Effector memory CD4-positive, alpha-beta T cell (primary cell): ENCODE results near the gene CD200R1L.

ENCODE experiments used
- DNase-seq, 3 donors: peaks; one replicate each; pipeline ENCODE4 v3.0.0-alpha.2; 2020
- H3K27ac ChIP-seq: 2 replicates; pipeline ENCODE4 v1.7.0; 2013; ENCODE audit warnings: mild to moderate bottlenecking, low read length, moderate library complexity; ENCODE audit not compliant: insufficient read depth, poor library complexity, severe bottlenecking
- H3K27me3 ChIP-seq: replicated peaks from 2 replicates; pipeline ENCODE4 v1.7.0; 2013; ENCODE audit warnings: mild to moderate bottlenecking, low read length; ENCODE audit not compliant: insufficient read depth, control insufficient read depth, poor library complexity, severe bottlenecking
- H3K36me3 ChIP-seq: 2 replicates; pipeline ENCODE4 v1.7.0; 2013; ENCODE audit warnings: mild to moderate bottlenecking, low read length, moderate library complexity; ENCODE audit not compliant: control insufficient read depth, insufficient read depth
- H3K4me1 ChIP-seq: 2 replicates; pipeline ENCODE4 v1.7.0; 2013; ENCODE audit warnings: low read length, mild to moderate bottlenecking; ENCODE audit not compliant: control insufficient read depth, insufficient read depth, poor library complexity, severe bottlenecking
- H3K4me3 ChIP-seq: 2 replicates; pipeline ENCODE4 v1.7.0; 2013; ENCODE audit warnings: low read length, low read depth, mild to moderate bottlenecking; ENCODE audit not compliant: insufficient read depth, poor library complexity, severe bottlenecking
- H3K9me3 ChIP-seq: 2 replicates; pipeline ENCODE4 v1.7.0; 2013; ENCODE audit warnings: mild to moderate bottlenecking, low read length, moderate library complexity; ENCODE audit not compliant: control insufficient read depth

Gene CD200R1L

GRCh38 chr3:112811131-112811884 lies 35.4 kb downstream of the CD200R1L start:
- Histone ChIP-seq H3K4me3 (no peak overlapping the region), H3K36me3 (no peaks in the 10 kb centered on the region), H3K4me1 (peaks cover 5% of the 10 kb centered on the region), H3K27ac (no peak overlapping the region), H3K27me3 (no peaks in the 10 kb centered on the region), H3K9me3 (no peaks in the 10 kb centered on the region)
- DNase-seq = no peak

GRCh38 chr3:112810561-112810960 lies 36.1 kb downstream of the CD200R1L start:
- H3K27me3 ChIP-seq = no peaks in the 10 kb centered on the region
- peaks cover 5% of the 10 kb centered on the region for H3K4me1 ChIP-seq
- no peak for DNase-seq
- H3K9me3 ChIP-seq = no peaks in the 10 kb centered on the region
- H3K36me3 ChIP-seq = no peaks in the 10 kb centered on the region
- H3K27ac ChIP-seq = no peak overlapping the region
- no peak overlapping the region for H3K4me3 ChIP-seq

GRCh38 chr3:112808136-112808535 lies 38.5 kb downstream of the CD200R1L start:
- DNase-seq = no peak
- no peak overlapping the region for H3K4me3 ChIP-seq
- no peaks in the 10 kb centered on the region for H3K9me3 ChIP-seq
- H3K4me1 ChIP-seq = peaks cover 6% of the 10 kb centered on the region
- no peaks in the 10 kb centered on the region for H3K36me3 ChIP-seq
- H3K27me3 ChIP-seq = no peaks in the 10 kb centered on the region
- no peak overlapping the region for H3K27ac ChIP-seq

- Histone ChIP-seq H3K9me3 (no peaks in the 10 kb centered on the region), H3K27ac (no peak overlapping the region), H3K4me3 (no peak overlapping the region), H3K4me1 (peaks cover 10% of the 10 kb centered on the region), H3K36me3 (no peaks in the 10 kb centered on the region), H3K27me3 (no peaks in the 10 kb centered on the region)
- no peak for DNase-seq
These were observed 39.0 kb downstream of the CD200R1L start for GRCh38 chr3:112807685-112808084.

GRCh38 chr3:112806903-112807302 lies 39.8 kb downstream of the CD200R1L start:
- DNase-seq = no peak
- Histone ChIP-seq H3K4me1 (peaks cover 14% of the 10 kb centered on the region), H3K27me3 (no peaks in the 10 kb centered on the region), H3K36me3 (no peaks in the 10 kb centered on the region), H3K9me3 (no peaks in the 10 kb centered on the region), H3K4me3 (no peak overlapping the region), H3K27ac (no peak overlapping the region)

- no peaks in the 10 kb centered on the region for H3K9me3 ChIP-seq
- no peaks in the 10 kb centered on the region for H3K27me3 ChIP-seq
- DNase-seq = no peak
- no peak overlapping the region for H3K4me3 ChIP-seq
- no peaks in the 10 kb centered on the region for H3K36me3 ChIP-seq
- peaks cover 14% of the 10 kb centered on the region for H3K4me1 ChIP-seq
- no peak overlapping the region for H3K27ac ChIP-seq
These were observed 41.5 kb downstream of the CD200R1L start for GRCh38 chr3:112805126-112805525.

- Histone ChIP-seq H3K4me3 (no peak overlapping the region), H3K36me3 (no peaks in the 10 kb centered on the region), H3K4me1 (peaks cover 14% of the 10 kb centered on the region), H3K27me3 (no peaks in the 10 kb centered on the region), H3K9me3 (no peaks in the 10 kb centered on the region), H3K27ac (no peak overlapping the region)
- no peak for DNase-seq
These were observed 42.6 kb downstream of the CD200R1L start for GRCh38 chr3:112804021-112804420.

- H3K36me3 ChIP-seq = no peaks in the 10 kb centered on the region
- H3K4me1 ChIP-seq = peaks cover 14% of the 10 kb centered on the region
- no peak overlapping the region for H3K4me3 ChIP-seq
- no peaks in the 10 kb centered on the region for H3K27me3 ChIP-seq
- no peaks in the 10 kb centered on the region for H3K9me3 ChIP-seq
- DNase-seq = no peak
- H3K27ac ChIP-seq = no peak overlapping the region
These were observed 43.2 kb downstream of the CD200R1L start for GRCh38 chr3:112803467-112803866.

- H3K36me3 ChIP-seq = no peaks in the 10 kb centered on the region
- H3K9me3 ChIP-seq = no peaks in the 10 kb centered on the region
- DNase-seq = no peak
- H3K27ac ChIP-seq = no peak overlapping the region
- H3K27me3 ChIP-seq = no peaks in the 10 kb centered on the region
- H3K4me1 ChIP-seq = peaks cover 9% of the 10 kb centered on the region
- H3K4me3 ChIP-seq = no peak overlapping the region
These were observed 44.3 kb downstream of the CD200R1L start for GRCh38 chr3:112802338-112802737.

GRCh38 chr3:112799946-112800345 lies 46.7 kb downstream of the CD200R1L start:
- H3K27ac ChIP-seq = no peak overlapping the region
- no peak for DNase-seq
- H3K9me3 ChIP-seq = no peaks in the 10 kb centered on the region
- peaks cover 12% of the 10 kb centered on the region for H3K4me1 ChIP-seq
- no peaks in the 10 kb centered on the region for H3K27me3 ChIP-seq
- H3K4me3 ChIP-seq = no peak overlapping the region
- H3K36me3 ChIP-seq = no peaks in the 10 kb centered on the region
